ENCODE results near the gene CCHCR1. TPM values are rescaled to one million over a fixed set of nuclear protein-coding genes. Genes with fewer than 3 reads are reported as not detected.

Gene CCHCR1
- total and polyA plus RNA-seq, 9 of the 15 experiments (the other 6 are each of a cell fraction or from before 2014, with no cell fraction given), result 1.2 to 47.3 (median 32.0) TPM

- Histone ChIP-seq H3K9me3 (replicated peaks; ENCODE audit: control insufficient read depth, insufficient read depth, low read depth, low read length) (no peaks in the 10 kb centered on the region), H3K79me2 (ENCODE audit: control insufficient read depth, insufficient read depth, low read length) (no peaks in the 10 kb centered on the region), H2AFZ (ENCODE audit: low read depth, low read length) (no peak overlapping the region), H3K4me3 (no peak overlapping the region), H3K9ac (ENCODE audit: insufficient read depth in 1 of 2, low read depth in 2 of 2, low read length in 2 of 2) (no peak overlapping the region), H3K27me3 (ENCODE audit: control insufficient read depth in 2 of 2, insufficient read depth in 2 of 2, low read length in 2 of 2) (peaks cover 18 to 45% of the 10 kb centered on the region in 2 experiments), H3K36me3 (ENCODE audit: control insufficient read depth, insufficient read depth, low read length) (no peaks in the 10 kb centered on the region), H4K20me1 (replicated peaks; ENCODE audit: control insufficient read depth, insufficient read depth, low read length) (peaks cover 3% of the 10 kb centered on the region; the same call in 1 of the 2 replicates), H3K4me2 (ENCODE audit: insufficient read depth, low read length) (no peak overlapping the region), H3K27ac (ENCODE audit: extremely low read depth, low read depth, low read length) (no peak overlapping the region), H3K9me1 (ENCODE audit: control insufficient read depth, insufficient read depth, low read length) (no peaks in the 10 kb centered on the region), H3K4me1 (replicated peaks in 1 of 2; ENCODE audit: control insufficient read depth in 2 of 2, insufficient read depth in 2 of 2, low read length in 2 of 2) (peaks cover 2 to 5% of the 10 kb centered on the region in 2 experiments; a peak in 3 of 5 replicates)
- no TSS peak for BruUV-seq (replicated peaks)
- 4% methylated on average over 6 of the region's 6 CpGs for WGBS (ENCODE audit: insufficient coverage, low coverage, missing lambda C conversion rate)
- DNase-seq (ENCODE audit: extremely low read depth in 1 of 4, low spot score in 3 of 4) (no peak), ATAC-seq (no peak), FAIRE-seq (no peak)
- in situ Hi-C loops (cut with MboI), result no loop called here
- TF ChIP-seq CBX5 (IDR thresholded peaks at IDR 0.05; ENCODE audit: borderline replicate concordance, low read depth), result no peak
- no peak for TF ChIP-seq GABPB1 (CRISPR knock-in tag; IDR thresholded peaks at IDR 0.05)
- TF ChIP-seq KDM2B (CRISPR knock-in tag; IDR thresholded peaks at IDR 0.05), result no peak
- no peak for TF ChIP-seq MCM7 (IDR thresholded peaks at IDR 0.05)
- TF ChIP-seq SAP30 (IDR thresholded peaks at IDR 0.05; ENCODE audit: borderline replicate concordance, insufficient read depth, low read depth, low read length, poor library complexity, severe bottlenecking), result no peak
- no peak for TF ChIP-seq ZNF79 (CRISPR knock-in tag; IDR thresholded peaks at IDR 0.05; ENCODE audit: low read depth)
- TF ChIP-seq HOXB6 (CRISPR knock-in tag; IDR thresholded peaks at IDR 0.05; ENCODE audit: borderline replicate concordance), result no peak
- no peak for TF ChIP-seq ZNF398 (CRISPR knock-in tag; IDR thresholded peaks at IDR 0.05)
- no peak for TF ChIP-seq PREB (CRISPR knock-in tag; IDR thresholded peaks at IDR 0.05)
- TF ChIP-seq BACH1 (tag; IDR thresholded peaks at IDR 0.05), result no peak
- no peak for TF ChIP-seq POLR2B (IDR thresholded peaks at IDR 0.05; ENCODE audit: low read depth, partially characterized antibody)
- TF ChIP-seq ZNF609 (CRISPR knock-in tag; IDR thresholded peaks at IDR 0.05; ENCODE audit: borderline replicate concordance), result no peak
- no peak for TF ChIP-seq SNIP1 (IDR thresholded peaks at IDR 0.05; ENCODE audit: low read depth)
- no peak for TF ChIP-seq MYBL2 (IDR thresholded peaks at IDR 0.05; ENCODE audit: low read depth)
- TF ChIP-seq MYBL2 (CRISPR knock-in tag; IDR thresholded peaks at IDR 0.05; ENCODE audit: borderline replicate concordance), result no peak
- intact Hi-C loops (cut with micrococcal nuclease), result no loop called here
- ChIA-PET POLR2A (interaction anchor here (0.8 to 1.2 kb wide), 5 partner anchors 10 to 261 kb away, joined by 3 to 5 read pairs (median 3); no protein-coding TSS in a partner anchor), CTCF (ENCODE audit: low intra/inter-chr PET ratio) (no interaction called here)
Observed at GRCh38 chr6:31132806-31133205, 24.8 kb downstream of the CCHCR1 start.
